ENCODE results near the gene DSG2.

DSG2 gene

GRCh38 chr18:31551883-31552282, 53.9 kb downstream of the DSG2 start:
- no peak for TF ChIP-seq CTCF (IDR thresholded peaks at IDR 0.05; ENCODE audit: low read depth, low read length)
- Histone ChIP-seq H3K9me3 (ENCODE audit: severe bottlenecking) (no peaks in the 10 kb centered on the region), H3K27ac (no peak overlapping the region), H3K4me3 (ENCODE audit: low read depth, low read length) (no peak overlapping the region), H3K36me3 (peaks cover 2% of the 10 kb centered on the region; the same call in 1 of the 2 replicates), H3K27me3 (ENCODE audit: insufficient read depth, low read depth, severe bottlenecking) (no peaks in the 10 kb centered on the region)
- DNase-seq = no peak

- Histone ChIP-seq H3K9me3 (ENCODE audit: severe bottlenecking) (no peaks in the 10 kb centered on the region), H3K36me3 (no peaks in the 10 kb centered on the region), H3K27me3 (ENCODE audit: insufficient read depth, low read depth, severe bottlenecking) (no peaks in the 10 kb centered on the region), H3K27ac (no peak overlapping the region), H3K4me3 (ENCODE audit: low read depth, low read length) (no peak overlapping the region)
- 0 out of 2 replicates have a peak, but pooled peaks have one; percentile 4 for TF ChIP-seq CTCF (IDR thresholded peaks at IDR 0.05; ENCODE audit: low read depth, low read length)
- no peak for DNase-seq
Observed at GRCh38 chr18:31553800-31554199, 55.8 kb downstream of the DSG2 start.

- Histone ChIP-seq H3K4me3 (ENCODE audit: low read depth, low read length) (no peak overlapping the region), H3K36me3 (no peaks in the 10 kb centered on the region), H3K27me3 (ENCODE audit: insufficient read depth, low read depth, severe bottlenecking) (no peaks in the 10 kb centered on the region), H3K9me3 (ENCODE audit: severe bottlenecking) (no peaks in the 10 kb centered on the region), H3K27ac (no peak overlapping the region)
- no peak for DNase-seq
- no peak for TF ChIP-seq CTCF (IDR thresholded peaks at IDR 0.05; ENCODE audit: low read depth, low read length)
Observed at GRCh38 chr18:31554776-31555175, 56.8 kb downstream of the DSG2 start.

- peak; percentile 46; the same call in 1 of the 2 replicates for TF ChIP-seq CTCF (IDR thresholded peaks at IDR 0.05; ENCODE audit: low read depth, low read length)
- DNase-seq = peak; percentile 20
- Histone ChIP-seq H3K27ac (no peak overlapping the region), H3K9me3 (ENCODE audit: severe bottlenecking) (no peaks in the 10 kb centered on the region), H3K4me3 (ENCODE audit: low read depth, low read length) (no peak overlapping the region), H3K36me3 (no peaks in the 10 kb centered on the region), H3K27me3 (ENCODE audit: insufficient read depth, low read depth, severe bottlenecking) (no peaks in the 10 kb centered on the region)
Observed at GRCh38 chr18:31555971-31556747, 58.2 kb downstream of the DSG2 start.

GRCh38 chr18:31557446-31557845, 59.5 kb downstream of the DSG2 start:
- no peak overlapping the region for H3K27ac ChIP-seq
- DNase-seq = no peak

More at GRCh38 chr18:31557446-31557845, 59.5 kb downstream of the DSG2 start:
- no peak overlapping the region for H3K4me3 ChIP-seq (ENCODE audit: low read depth, low read length)
- no peaks in the 10 kb centered on the region for H3K9me3 ChIP-seq (ENCODE audit: severe bottlenecking)
- no peaks in the 10 kb centered on the region for H3K36me3 ChIP-seq
- TF ChIP-seq CTCF (IDR thresholded peaks at IDR 0.05; ENCODE audit: low read depth, low read length) = peak; percentile 38; the same call in 1 of the 2 replicates
- no peaks in the 10 kb centered on the region for H3K27me3 ChIP-seq (ENCODE audit: insufficient read depth, low read depth, severe bottlenecking)

Data from WERI-Rb-1 (cell line).